Chondrocyte (in vitro differentiated cells): ENCODE measurements around the gene CFB. TPM values are rescaled to one million over a fixed set of nuclear protein-coding genes. Genes with fewer than 3 reads are reported as not detected.
A peak's percentile ranks its signal among the peaks of the same experiment; 100 is the strongest.
"Not testable (repeated sequence)": the region's sequence is repeated elsewhere in the genome, so short reads cannot be mapped to it uniquely, and the experiment has no call there.

Source experiments
- DNase-seq: peaks from one replicate; pipeline ENCODE4 v3.0.0; 2021; ENCODE audit warnings: mixed read lengths, low spot score
- H3K27ac Mint-ChIP-seq: one replicate; pipeline ENCODE4 v1.8.0; 2021; ENCODE audit warnings: mild to moderate bottlenecking, moderate library complexity, mixed read lengths; ENCODE audit not compliant: unreplicated experiment
- H3K27me3 Mint-ChIP-seq: 2 replicates; pipeline ENCODE4 v1.8.0; 2021; ENCODE audit warnings: low read depth, mixed read lengths
- H3K36me3 Mint-ChIP-seq: 2 replicates; pipeline ENCODE4 v1.8.0; 2021; ENCODE audit warnings: low read depth, mixed read lengths
- H3K4me1 Mint-ChIP-seq: 2 replicates; pipeline ENCODE4 v1.8.0; 2021; ENCODE audit warnings: low read depth, mild to moderate bottlenecking, mixed read lengths
- H3K4me3 Mint-ChIP-seq: one replicate; pipeline ENCODE4 v1.8.0; 2021; ENCODE audit warnings: mild to moderate bottlenecking, moderate library complexity, mixed read lengths; ENCODE audit not compliant: unreplicated experiment
- H3K9me3 Mint-ChIP-seq: 2 replicates; pipeline ENCODE4 v1.8.0; 2021; ENCODE audit warnings: low read depth, mixed read lengths
- CTCF ChIP-seq: fragments of 200-600 bp; sonication (generic); IDR thresholded peaks from 2 replicates; pipeline ENCODE4 v1.5.0; 2021; ENCODE audit warnings: antibody characterized with exemption, mild to moderate bottlenecking, moderate library complexity
- total RNA-seq: library from RNA; stranded (reverse); gene quantifications from 3 replicates; pipeline ENCODE4 v1.2.1, GENCODE V29; 2021

CFB gene
- total RNA-seq, 1 donor from 2014 or later = 3.2 TPM

- Mint-ChIP-seq H3K27me3 (no peaks in the 10 kb centered on the region), H3K4me3 (peak within 1 kb of the TSS; percentile 73), H3K27ac (peak within 1 kb of the TSS; percentile 86), H3K9me3 (no peaks in the 10 kb centered on the region), H3K4me1 (peaks cover 26% of the 10 kb centered on the region), H3K36me3 (no peaks in the 10 kb centered on the region)
- DNase-seq = no peak
- TF ChIP-seq CTCF = no peak
Measured at GRCh38 chr6:31901953-31902643, 43.8 kb upstream of the CFB start, which contains the start of gene ZBTB12. ZBTB12 (minus strand) TSS chr6:31902086; CDS start chr6:31901305, 781 bp downstream.

DNA sequence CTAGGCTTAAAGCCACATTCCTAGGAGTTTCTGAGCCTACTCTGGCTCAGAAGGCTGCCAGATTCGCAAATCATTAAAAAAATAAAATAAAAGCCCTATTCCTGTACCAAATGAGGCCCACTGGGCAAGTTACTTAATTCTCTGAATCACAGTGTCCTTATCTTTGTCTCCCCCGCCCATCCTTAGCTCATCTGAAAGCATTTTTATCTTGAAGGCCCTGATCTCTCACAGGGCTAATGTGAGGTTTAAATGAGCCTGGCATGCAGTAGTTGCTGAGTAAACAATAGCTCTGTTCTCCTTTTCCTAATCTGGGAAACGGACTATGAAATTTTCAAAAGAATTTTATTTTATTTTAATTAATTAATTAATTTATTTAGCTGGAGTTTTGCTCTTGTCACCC is 41.9 kb upstream of the CFB start:
- Mint-ChIP-seq H3K9me3 (no peaks in the 10 kb centered on the region), H3K27me3 (no peaks in the 10 kb centered on the region), H3K4me1 (peaks cover 23% of the 10 kb centered on the region), H3K4me3 (no peak overlapping the region), H3K36me3 (no peaks in the 10 kb centered on the region), H3K27ac (no peak overlapping the region)
- TF ChIP-seq CTCF = no peak
- no peak for DNase-seq

DNA sequence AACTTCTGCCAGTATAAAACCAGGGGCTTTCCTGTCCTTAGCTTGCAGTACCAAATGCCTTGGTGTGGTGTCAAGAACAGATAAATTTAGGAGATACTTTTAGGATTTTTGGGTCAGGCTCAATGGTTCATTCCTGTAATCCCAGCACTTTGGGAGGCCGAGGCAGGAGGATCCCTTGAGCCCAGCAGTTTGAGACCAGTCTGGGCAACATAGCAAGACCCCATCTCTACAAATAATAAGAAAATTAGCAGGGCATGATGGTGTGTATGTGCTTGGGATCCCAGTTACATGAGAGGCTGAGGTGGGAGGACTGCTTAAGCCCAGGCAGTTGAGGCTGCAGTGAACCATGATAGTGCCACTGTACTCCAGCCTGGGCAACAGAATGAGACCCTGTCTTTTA is 40.9 kb upstream of the CFB start:
- Mint-ChIP-seq H3K9me3 (no peaks in the 10 kb centered on the region), H3K27me3 (no peaks in the 10 kb centered on the region), H3K4me3 (no peak overlapping the region), H3K4me1 (peaks cover 17% of the 10 kb centered on the region), H3K36me3 (no peaks in the 10 kb centered on the region), H3K27ac (no peak overlapping the region)
- no peak for TF ChIP-seq CTCF
- no peak for DNase-seq

- TF ChIP-seq CTCF = no peak
- Mint-ChIP-seq H3K9me3 (no peaks in the 10 kb centered on the region), H3K27me3 (no peaks in the 10 kb centered on the region), H3K36me3 (no peaks in the 10 kb centered on the region), H3K27ac (no peak overlapping the region), H3K4me3 (no peak overlapping the region), H3K4me1 (peaks cover 21% of the 10 kb centered on the region)
- DNase-seq = no peak
Measured at GRCh38 chr6:31906122-31906521, 39.8 kb upstream of the CFB start.

DNA sequence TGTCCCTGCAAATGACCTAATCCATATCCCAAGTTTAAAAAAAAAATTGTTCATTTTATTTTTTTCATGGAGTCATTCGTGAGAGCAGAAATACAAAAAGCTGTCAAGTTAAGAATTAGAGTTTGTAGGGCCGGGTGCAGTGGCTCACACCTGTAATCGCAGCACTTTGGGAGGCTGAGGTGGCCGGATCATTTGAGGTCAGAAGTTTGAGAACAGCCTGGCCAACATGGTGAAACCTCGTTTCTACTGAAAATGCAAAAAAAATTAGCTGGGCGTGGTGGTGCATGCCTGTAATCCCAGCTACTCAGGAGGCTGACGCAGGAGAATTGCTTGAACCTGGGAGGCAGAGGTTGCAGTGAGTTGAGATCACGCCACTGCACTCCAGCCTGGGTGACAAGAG is 39.2 kb upstream of the CFB start:
- H3K9me3 Mint-ChIP-seq, H3K27ac Mint-ChIP-seq, DNase-seq, H3K4me3 Mint-ChIP-seq, H3K36me3 Mint-ChIP-seq, H3K27me3 Mint-ChIP-seq: not testable (repeated sequence)
- H3K4me1 Mint-ChIP-seq = peaks cover 26% of the 10 kb centered on the region
